ENCODE measurements around the gene SLX9.

DNA sequence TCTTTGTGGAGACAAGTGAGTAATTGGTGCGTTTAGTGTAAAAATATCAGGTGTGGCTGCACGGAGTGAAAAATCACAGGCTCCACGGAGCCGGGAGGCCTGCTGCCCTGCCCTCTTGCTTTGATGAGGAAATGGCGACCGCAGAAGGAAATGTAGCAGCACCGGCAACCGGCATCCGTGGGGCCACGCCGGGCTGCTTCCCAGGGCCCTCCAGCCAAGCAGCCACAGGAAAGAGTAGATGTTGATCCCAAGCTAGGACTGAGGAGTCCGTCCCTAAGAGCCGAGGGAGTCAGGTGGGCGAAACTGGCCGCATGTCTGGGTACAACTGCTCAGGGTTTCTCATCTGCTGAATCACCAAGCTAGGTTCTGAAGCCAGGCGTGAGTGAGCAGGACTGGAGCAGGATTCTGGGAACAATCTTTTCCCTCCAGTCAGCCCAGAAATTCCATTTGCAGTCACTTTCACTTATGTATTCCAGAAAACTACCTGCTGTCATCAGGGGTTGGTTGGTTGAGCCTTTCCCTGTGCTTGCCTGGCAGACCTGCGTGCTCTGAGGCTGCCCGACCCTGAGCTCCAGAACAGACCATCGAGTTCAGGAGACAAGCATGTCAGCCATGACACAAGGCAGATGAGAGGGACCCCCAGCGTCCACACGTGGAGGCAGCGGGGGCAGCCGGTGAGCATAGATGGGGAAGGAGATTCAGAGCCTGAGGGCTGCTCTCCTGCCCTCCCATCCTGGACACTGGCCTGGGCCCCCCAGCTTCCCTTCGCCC is 13.3 kb upstream of the SLX9 start:
- TF ChIP-seq CTCF (IDR thresholded peaks at IDR 0.05; ENCODE audit: borderline replicate concordance, extremely low read depth, low read length, poor library complexity, severe bottlenecking) (no peak), EZH2 (IDR thresholded peaks at IDR 0.05; ENCODE audit: borderline replicate concordance, low read depth, low read length, severe bottlenecking) (no peak)

Measured in DND-41 (cell line).